AG09319 (cell line): ENCODE measurements around the gene NRF1.

ENCODE experiments used
- DNase-seq: peaks from one replicate; pipeline ENCODE4 v3.0.0-alpha.2; 2010; ENCODE audit warnings: low read depth; ENCODE audit errors: extremely low read depth
- CTCF ChIP-seq: IDR thresholded peaks from 2 replicates; pipeline ENCODE4 v1.5.1; 2011; ENCODE audit warnings: low read depth, mild to moderate bottlenecking, inconsistent platforms, low read length, moderate library complexity

Gene NRF1

GRCh38 chr7:129730159-129730558 lies 118.6 kb downstream of the NRF1 start:
- DNase-seq = no peak
- TF ChIP-seq CTCF = no peak

- DNase-seq = no peak
- TF ChIP-seq CTCF = no peak
Observed at GRCh38 chr7:129734400-129734799, 122.9 kb downstream of the NRF1 start.

- no peak for DNase-seq
- no peak for TF ChIP-seq CTCF
Observed at GRCh38 chr7:129739427-129739826, 127.9 kb downstream of the NRF1 start.

- no peak for TF ChIP-seq CTCF
- no peak for DNase-seq
Observed at GRCh38 chr7:129740574-129741410, 129.3 kb downstream of the NRF1 start.

- no peak for DNase-seq
Observed at GRCh38 chr7:129741743-129742213, 130.3 kb downstream of the NRF1 start.

GRCh38 chr7:129742256-129742655 lies 130.7 kb downstream of the NRF1 start:
- DNase-seq = no peak

More at GRCh38 chr7:129741743-129742213, 130.3 kb downstream of the NRF1 start:
- TF ChIP-seq CTCF = no peak

More at GRCh38 chr7:129742256-129742655, 130.7 kb downstream of the NRF1 start:
- TF ChIP-seq CTCF = no peak
